ENCODE measurements around the gene SPDL1. TPM values are rescaled to one million over a fixed set of nuclear protein-coding genes. Genes with fewer than 3 reads are reported as not detected.

Gene SPDL1
- total and polyA plus RNA-seq, 2 of the 4 experiments (the other 2 are of a cell fraction), result 18.8 to 29.4 TPM

DNA sequence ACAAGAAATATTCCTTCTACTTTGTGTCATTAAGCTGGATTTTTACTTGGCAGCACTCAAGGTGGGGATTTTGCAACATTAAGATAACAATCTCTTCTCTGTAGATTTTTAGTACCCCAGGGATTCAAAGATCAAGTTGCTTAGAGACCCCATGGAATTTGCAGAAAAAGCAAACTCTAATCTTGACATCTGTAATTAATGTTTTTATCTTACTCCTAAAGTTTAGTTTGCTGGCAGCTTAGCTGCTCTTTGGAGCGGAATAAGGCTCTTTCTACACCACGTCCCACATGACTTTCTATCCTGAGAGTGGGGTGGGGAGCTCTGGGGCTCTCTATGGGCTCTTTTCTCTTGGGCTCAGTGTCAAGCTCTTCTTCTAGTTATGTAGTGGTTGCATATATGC lies 21.7 kb upstream of the SPDL1 start:
- Histone ChIP-seq H3K4me2 (ENCODE audit: low read depth, low read length) (no peak overlapping the region), H3K9me1 (ENCODE audit: insufficient read depth, low read length) (no peaks in the 10 kb centered on the region), H2AK9ac (replicated peaks; ENCODE audit: low read depth, low read length, poor library complexity) (no peak overlapping the region), H4K91ac (ENCODE audit: insufficient read depth, low read depth, low read length) (no peak overlapping the region), H2BK5ac (ENCODE audit: low read depth, low read length, poor library complexity, severe bottlenecking) (no peak overlapping the region), H3K4me1 (ENCODE audit: control insufficient read depth, insufficient read depth, low read length) (no peaks in the 10 kb centered on the region), H3K4me3 (ENCODE audit: insufficient read depth, low read depth, low read length) (no peak overlapping the region), H2AFZ (replicated peaks; ENCODE audit: low read length, poor library complexity) (no peak overlapping the region), H3K9ac (ENCODE audit: low read depth, low read length) (no peak overlapping the region), H2BK15ac (ENCODE audit: low read depth, low read length) (no peak overlapping the region), H3K9me3 (ENCODE audit: control insufficient read depth, insufficient read depth, low read length) (no peaks in the 10 kb centered on the region), H4K20me1 (ENCODE audit: insufficient read depth, low read length) (no peaks in the 10 kb centered on the region), H3K79me1 (ENCODE audit: low read depth in 1 of 2, low read length in 2 of 2) (no peaks in the 10 kb centered on the region), H3K27ac (ENCODE audit: insufficient read depth, low read length) (no peak overlapping the region), H3K23ac (ENCODE audit: low read depth, low read length) (no peak overlapping the region), H4K8ac (ENCODE audit: low read depth in 2 of 2, low read length in 2 of 2) (no peak overlapping the region), H4K5ac (ENCODE audit: low read depth, low read length) (no peak overlapping the region), H2BK120ac (ENCODE audit: low read depth, low read length) (no peak overlapping the region), H3K14ac (replicated peaks; ENCODE audit: low read depth, low read length) (no peak overlapping the region), H3K4ac (ENCODE audit: low read depth, low read length) (no peak overlapping the region), H3K18ac (ENCODE audit: low read depth, low read length) (no peak overlapping the region), H3K56ac (ENCODE audit: extremely low read depth, insufficient read depth, low read length) (no peak overlapping the region), H3K36me3 (ENCODE audit: control insufficient read depth, insufficient read depth, low read length) (no peaks in the 10 kb centered on the region), H3K27me3 (ENCODE audit: control insufficient read depth, insufficient read depth, low read length) (peaks cover 3% of the 10 kb centered on the region; the same call in 1 of the 2 replicates), H2AK5ac (ENCODE audit: low read depth, low read length) (no peak overlapping the region), H2BK20ac (ENCODE audit: low read depth, low read length) (no peak overlapping the region)
- intact Hi-C loops (cut with micrococcal nuclease), result no loop called here
- no TSS peak for BruUV-seq (replicated peaks)
- CTCF ChIA-PET, result no interaction called here
- TF ChIP-seq NFE2L2 (IDR thresholded peaks at IDR 0.05; ENCODE audit: low read depth, low read length) (no peak), CHD1 (IDR thresholded peaks at IDR 0.05; ENCODE audit: low read depth, low read length) (no peak), SMC3 (IDR thresholded peaks at IDR 0.05; ENCODE audit: low read depth, low read length) (no peak), MAZ (IDR thresholded peaks at IDR 0.05; ENCODE audit: borderline replicate concordance, low read depth, low read length) (no peak), MXI1 (IDR thresholded peaks at IDR 0.05; ENCODE audit: borderline replicate concordance, low read depth, low read length) (no peak), RFX5 (IDR thresholded peaks at IDR 0.05; ENCODE audit: low read depth, low read length) (no peak)
- TF ChIP-seq, protein P1, sequence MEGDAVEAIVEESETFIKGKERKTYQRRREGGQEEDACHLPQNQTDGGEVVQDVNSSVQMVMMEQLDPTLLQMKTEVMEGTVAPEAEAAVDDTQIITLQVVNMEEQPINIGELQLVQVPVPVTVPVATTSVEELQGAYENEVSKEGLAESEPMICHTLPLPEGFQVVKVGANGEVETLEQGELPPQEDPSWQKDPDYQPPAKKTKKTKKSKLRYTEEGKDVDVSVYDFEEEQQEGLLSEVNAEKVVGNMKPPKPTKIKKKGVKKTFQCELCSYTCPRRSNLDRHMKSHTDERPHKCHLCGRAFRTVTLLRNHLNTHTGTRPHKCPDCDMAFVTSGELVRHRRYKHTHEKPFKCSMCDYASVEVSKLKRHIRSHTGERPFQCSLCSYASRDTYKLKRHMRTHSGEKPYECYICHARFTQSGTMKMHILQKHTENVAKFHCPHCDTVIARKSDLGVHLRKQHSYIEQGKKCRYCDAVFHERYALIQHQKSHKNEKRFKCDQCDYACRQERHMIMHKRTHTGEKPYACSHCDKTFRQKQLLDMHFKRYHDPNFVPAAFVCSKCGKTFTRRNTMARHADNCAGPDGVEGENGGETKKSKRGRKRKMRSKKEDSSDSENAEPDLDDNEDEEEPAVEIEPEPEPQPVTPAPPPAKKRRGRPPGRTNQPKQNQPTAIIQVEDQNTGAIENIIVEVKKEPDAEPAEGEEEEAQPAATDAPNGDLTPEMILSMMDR (conservative IDR thresholded peaks at IDR 0.05; ENCODE audit: low read depth, low read length), result no peak
- TF ChIP-seq, protein P2, sequence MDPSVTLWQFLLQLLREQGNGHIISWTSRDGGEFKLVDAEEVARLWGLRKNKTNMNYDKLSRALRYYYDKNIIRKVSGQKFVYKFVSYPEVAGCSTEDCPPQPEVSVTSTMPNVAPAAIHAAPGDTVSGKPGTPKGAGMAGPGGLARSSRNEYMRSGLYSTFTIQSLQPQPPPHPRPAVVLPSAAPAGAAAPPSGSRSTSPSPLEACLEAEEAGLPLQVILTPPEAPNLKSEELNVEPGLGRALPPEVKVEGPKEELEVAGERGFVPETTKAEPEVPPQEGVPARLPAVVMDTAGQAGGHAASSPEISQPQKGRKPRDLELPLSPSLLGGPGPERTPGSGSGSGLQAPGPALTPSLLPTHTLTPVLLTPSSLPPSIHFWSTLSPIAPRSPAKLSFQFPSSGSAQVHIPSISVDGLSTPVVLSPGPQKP (IDR thresholded peaks at IDR 0.05; ENCODE audit: borderline replicate concordance, low read depth, low read length), result no peak
- POLR2A ChIA-PET (ENCODE audit: unreplicated experiment), result no interaction called here
- in situ Hi-C loops (cut with MboI; ENCODE audit: low sequenced_read_pairs), result loop anchor here (25.0 kb wide), 1 partner anchor 875 kb away; no protein-coding TSS in a partner anchor
- dilution Hi-C loops (cut with HindIII; ENCODE audit: low sequenced_read_pairs, unreplicated experiment), result no loop called here
- no peak for DNase-seq
- no peak for ATAC-seq (ENCODE audit: low read depth)
- no CpG with 5 or more reads among the region's 2 CpGs for WGBS, 2 experiments (ENCODE audit: extremely low coverage in 2 of 2, insufficient read length in 1 of 2)

Data from IMR-90 (cell line).